Panc1 (cell line): ENCODE measurements around the gene BEGAIN. TPM values are rescaled to one million over a fixed set of nuclear protein-coding genes. Genes with fewer than 3 reads are reported as not detected.
A peak's percentile ranks its signal among the peaks of the same experiment; 100 is the strongest.

Experiments
- ATAC-seq: fragments of 200-7000 bp; cut with Tn5 transposase; 2 replicates; pipeline ENCODE4 v1.9.1; 2020; ENCODE audit warnings: mild to moderate bottlenecking, moderate library complexity
- BruUV-seq: library from RNA; stranded (reverse); fragments of 400-500 nt; replicated peaks from 2 replicates; lab custom pipeline; 2021; lab: Mats Ljungman, UMichigan
- CTCF ChIA-PET: fragments of 300-600 bp; sonication (Branson Sonifier 250); formaldehyde crosslinking; loops from one replicate; lab custom pipeline; 2022; ENCODE audit warnings: antibody characterized with exemption; lab: Charles Lee
- POLR2A ChIA-PET: fragments of 300-600 bp; sonication (Branson Sonifier 250); formaldehyde crosslinking; loops from one replicate; lab custom pipeline; 2022; ENCODE audit warnings: antibody characterized with exemption; lab: Charles Lee
- DNase-seq: peaks from one replicate; pipeline ENCODE4 v3.0.0-alpha.2; 2010; ENCODE audit warnings: low read depth, low spot score
- H3K27ac ChIP-seq: 2 replicates; pipeline ENCODE4 v1.5.1; 2011; ENCODE audit warnings: mild to moderate bottlenecking, low read length, inconsistent platforms
- H3K27me3 ChIP-seq: fragments of 200-500 bp; sonication (Bioruptor generic); 2 replicates; pipeline ENCODE4 v1.6.0; 2014; ENCODE audit warnings: low read length, inconsistent platforms; ENCODE audit not compliant: control insufficient read depth, insufficient read depth
- H3K36me3 ChIP-seq: fragments of 200-500 bp; sonication (Bioruptor generic); 2 replicates; pipeline ENCODE4 v1.5.1; 2014; ENCODE audit warnings: inconsistent platforms, mild to moderate bottlenecking, low read length, moderate library complexity; ENCODE audit not compliant: control insufficient read depth, insufficient read depth
- H3K4me1 ChIP-seq: 2 replicates; pipeline ENCODE4 v1.5.1; 2011; ENCODE audit warnings: inconsistent platforms, mild to moderate bottlenecking, low read length, moderate library complexity; ENCODE audit not compliant: control insufficient read depth, insufficient read depth
- H3K4me3 ChIP-seq, 2 experiments: 2 replicates each; pipeline ENCODE4 v1.5.1; 2011 to 2012; ENCODE audit warnings: low read depth in 2 of 2, low read length in 2 of 2, mild to moderate bottlenecking in 2 of 2, inconsistent platforms in 1 of 2, moderate library complexity in 1 of 2
- H3K9me3 ChIP-seq: fragments of 200-500 bp; sonication (Bioruptor generic); 2 replicates; pipeline ENCODE4 v1.5.1; 2014; ENCODE audit warnings: low read depth, mild to moderate bottlenecking, inconsistent platforms, low read length, moderate library complexity; ENCODE audit not compliant: control insufficient read depth, insufficient read depth
- POLR2AphosphoS5 ChIP-seq: IDR thresholded peaks from 2 replicates; pipeline ENCODE4 v1.6.1; 2012; ENCODE audit warnings: mild to moderate bottlenecking, low read depth, low read length, moderate library complexity
- SIN3A ChIP-seq: IDR thresholded peaks from 2 replicates; pipeline ENCODE4 v1.6.1; 2012; ENCODE audit warnings: low read depth, mild to moderate bottlenecking, low read length, moderate library complexity, borderline replicate concordance; ENCODE audit not compliant: insufficient read depth
- TCF7L2 ChIP-seq: IDR thresholded peaks from 2 replicates; pipeline ENCODE4 v1.6.1; 2011; ENCODE audit warnings: mild to moderate bottlenecking, low read depth, low read length, inconsistent platforms
- in situ Hi-C: cut with HindIII; loops from 2 replicates; pipeline ENCODE4 v1.10.0; 2016; ENCODE audit warnings: low sequenced_read_pairs, low pct_unique_long_range_greater_than_20kb
- intact Hi-C: fragments of 100-400 bp; cut with micrococcal nuclease; formaldehyde crosslinking; loops from one replicate; pipeline ENCODE4 v1.10.0; 2022; ENCODE audit not compliant: unreplicated experiment
- total RNA-seq: library from RNA; stranded (reverse); gene quantifications from one replicate; pipeline ENCODE4 v1.2.1, GENCODE V29; 2021; ENCODE audit not compliant: unreplicated experiment
- TF ChIP-seq, protein P1 (sequence below): fragments of 450-650 bp; IDR thresholded peaks from 2 replicates; pipeline ENCODE4 v1.5.1; 2017; ENCODE audit warnings: mild to moderate bottlenecking
- TF ChIP-seq, protein P2 (sequence below), 2 experiments: IDR thresholded peaks; 2 replicates each; pipeline ENCODE4 v1.6.1; 2011 to 2012; ENCODE audit warnings: low read depth in 2 of 2, control low read depth in 1 of 2, low read length in 1 of 2, mild to moderate bottlenecking in 1 of 2, moderate library complexity in 1 of 2; ENCODE audit not compliant: insufficient read depth in 1 of 2

The BEGAIN gene
- total RNA-seq, 1 experiment from 2014 or later: 26.5 TPM

DNA sequence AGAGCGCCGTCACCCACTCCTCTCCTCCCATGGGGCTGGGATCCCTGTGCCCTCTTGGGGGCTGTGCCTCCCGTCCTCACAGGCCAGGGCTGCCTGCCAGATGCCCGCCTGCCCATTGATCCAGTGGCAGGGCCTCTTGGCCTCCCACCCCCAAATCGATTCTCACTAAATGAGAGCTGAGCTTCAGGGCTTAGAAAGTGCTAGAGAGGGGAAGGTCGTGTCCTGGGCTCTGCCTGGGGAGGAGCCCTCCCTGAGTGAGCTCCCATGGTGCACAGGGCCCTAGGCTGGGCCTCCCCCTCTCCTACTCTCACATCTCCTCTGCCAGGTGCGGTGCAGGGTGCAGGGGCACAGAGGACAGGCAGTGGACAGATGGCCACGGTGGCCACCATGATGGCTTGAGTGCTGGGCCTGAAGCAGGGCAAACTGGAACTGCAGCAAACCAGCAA is 9.2 kb downstream of the BEGAIN start:
- no peak overlapping the region for H3K4me3 ChIP-seq
- no TSS peak for BruUV-seq
- in situ Hi-C loops (no loop called here), intact Hi-C loops (no loop called here)
- POLR2A ChIA-PET: no interaction called here
- TF ChIP-seq TCF7L2 (no peak), POLR2AphosphoS5 (no peak), SIN3A (no peak)
- TF ChIP-seq, protein P1, sequence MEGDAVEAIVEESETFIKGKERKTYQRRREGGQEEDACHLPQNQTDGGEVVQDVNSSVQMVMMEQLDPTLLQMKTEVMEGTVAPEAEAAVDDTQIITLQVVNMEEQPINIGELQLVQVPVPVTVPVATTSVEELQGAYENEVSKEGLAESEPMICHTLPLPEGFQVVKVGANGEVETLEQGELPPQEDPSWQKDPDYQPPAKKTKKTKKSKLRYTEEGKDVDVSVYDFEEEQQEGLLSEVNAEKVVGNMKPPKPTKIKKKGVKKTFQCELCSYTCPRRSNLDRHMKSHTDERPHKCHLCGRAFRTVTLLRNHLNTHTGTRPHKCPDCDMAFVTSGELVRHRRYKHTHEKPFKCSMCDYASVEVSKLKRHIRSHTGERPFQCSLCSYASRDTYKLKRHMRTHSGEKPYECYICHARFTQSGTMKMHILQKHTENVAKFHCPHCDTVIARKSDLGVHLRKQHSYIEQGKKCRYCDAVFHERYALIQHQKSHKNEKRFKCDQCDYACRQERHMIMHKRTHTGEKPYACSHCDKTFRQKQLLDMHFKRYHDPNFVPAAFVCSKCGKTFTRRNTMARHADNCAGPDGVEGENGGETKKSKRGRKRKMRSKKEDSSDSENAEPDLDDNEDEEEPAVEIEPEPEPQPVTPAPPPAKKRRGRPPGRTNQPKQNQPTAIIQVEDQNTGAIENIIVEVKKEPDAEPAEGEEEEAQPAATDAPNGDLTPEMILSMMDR: no peak
- TF ChIP-seq, protein P2, sequence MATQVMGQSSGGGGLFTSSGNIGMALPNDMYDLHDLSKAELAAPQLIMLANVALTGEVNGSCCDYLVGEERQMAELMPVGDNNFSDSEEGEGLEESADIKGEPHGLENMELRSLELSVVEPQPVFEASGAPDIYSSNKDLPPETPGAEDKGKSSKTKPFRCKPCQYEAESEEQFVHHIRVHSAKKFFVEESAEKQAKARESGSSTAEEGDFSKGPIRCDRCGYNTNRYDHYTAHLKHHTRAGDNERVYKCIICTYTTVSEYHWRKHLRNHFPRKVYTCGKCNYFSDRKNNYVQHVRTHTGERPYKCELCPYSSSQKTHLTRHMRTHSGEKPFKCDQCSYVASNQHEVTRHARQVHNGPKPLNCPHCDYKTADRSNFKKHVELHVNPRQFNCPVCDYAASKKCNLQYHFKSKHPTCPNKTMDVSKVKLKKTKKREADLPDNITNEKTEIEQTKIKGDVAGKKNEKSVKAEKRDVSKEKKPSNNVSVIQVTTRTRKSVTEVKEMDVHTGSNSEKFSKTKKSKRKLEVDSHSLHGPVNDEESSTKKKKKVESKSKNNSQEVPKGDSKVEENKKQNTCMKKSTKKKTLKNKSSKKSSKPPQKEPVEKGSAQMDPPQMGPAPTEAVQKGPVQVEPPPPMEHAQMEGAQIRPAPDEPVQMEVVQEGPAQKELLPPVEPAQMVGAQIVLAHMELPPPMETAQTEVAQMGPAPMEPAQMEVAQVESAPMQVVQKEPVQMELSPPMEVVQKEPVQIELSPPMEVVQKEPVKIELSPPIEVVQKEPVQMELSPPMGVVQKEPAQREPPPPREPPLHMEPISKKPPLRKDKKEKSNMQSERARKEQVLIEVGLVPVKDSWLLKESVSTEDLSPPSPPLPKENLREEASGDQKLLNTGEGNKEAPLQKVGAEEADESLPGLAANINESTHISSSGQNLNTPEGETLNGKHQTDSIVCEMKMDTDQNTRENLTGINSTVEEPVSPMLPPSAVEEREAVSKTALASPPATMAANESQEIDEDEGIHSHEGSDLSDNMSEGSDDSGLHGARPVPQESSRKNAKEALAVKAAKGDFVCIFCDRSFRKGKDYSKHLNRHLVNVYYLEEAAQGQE (IDR thresholded peaks at IDR 0.05; ENCODE audit: insufficient read depth in 1 of 2, low read depth in 2 of 2, low read length in 1 of 2): no peak
- no peaks in the 10 kb centered on the region for H3K36me3 ChIP-seq
- H3K4me1 ChIP-seq: 0 out of 2 replicates have a peak, but pooled peaks cover 2% of the 10 kb centered on the region
- CTCF ChIA-PET: no interaction called here
- ATAC-seq (no peak), DNase-seq (no peak)
- H3K27ac ChIP-seq: no peak overlapping the region
- H3K27me3 ChIP-seq: no peaks in the 10 kb centered on the region
- H3K9me3 ChIP-seq: no peaks in the 10 kb centered on the region

DNA sequence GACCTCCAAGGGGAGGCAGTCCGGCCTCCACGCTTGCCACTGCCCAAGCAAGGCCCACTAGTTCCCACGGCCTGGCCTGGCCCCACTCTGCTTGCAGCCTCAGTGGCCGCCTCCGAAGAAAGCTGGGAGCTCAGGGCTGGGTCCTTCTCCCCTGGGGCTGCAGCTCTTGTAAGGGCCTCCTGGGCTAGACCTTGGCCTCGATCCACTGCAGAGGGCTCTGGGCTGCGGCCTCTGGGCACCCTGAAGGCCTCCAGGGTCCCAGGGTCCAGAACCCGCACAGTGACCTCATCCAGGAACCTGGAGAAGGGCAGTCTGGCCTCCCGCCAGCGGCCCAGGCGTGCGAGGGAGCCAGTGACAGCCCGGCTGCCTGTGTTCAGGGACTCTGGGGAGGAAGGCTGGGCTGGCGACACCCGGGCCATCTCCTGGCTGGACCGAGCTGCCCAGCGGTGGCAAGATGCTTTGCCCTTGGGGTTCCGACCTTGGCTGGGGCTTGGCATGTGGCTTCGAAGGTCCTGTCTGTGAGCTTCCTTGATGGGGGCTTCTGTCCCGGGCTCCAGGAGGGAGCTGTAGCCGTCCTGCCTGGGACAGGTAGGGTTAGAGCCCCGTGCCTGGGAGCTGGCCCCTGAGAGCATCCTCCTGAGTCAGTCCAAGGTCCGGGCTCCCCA is 9.8 kb downstream of the BEGAIN start:
- TF ChIP-seq TCF7L2: no peak
- no peak for TF ChIP-seq SIN3A
- CTCF ChIA-PET: no interaction called here

More for the DNA sequence above, 9.8 kb downstream of the BEGAIN start:
- DNase-seq: no peak
- Histone ChIP-seq H3K36me3 (no peaks in the 10 kb centered on the region), H3K27me3 (no peaks in the 10 kb centered on the region), H3K4me3 (no peak overlapping the region), H3K4me1 (0 out of 2 replicates have a peak, but pooled peaks cover 2% of the 10 kb centered on the region), H3K9me3 (no peaks in the 10 kb centered on the region), H3K27ac (no peak overlapping the region)
- BruUV-seq: no TSS peak
- ATAC-seq: 0 out of 2 replicates have a peak, but pooled peaks have one; percentile 23
- POLR2A ChIA-PET: no interaction called here
- in situ Hi-C loops: no loop called here
- intact Hi-C loops: no loop called here
